Choroid plexus epithelial cell (primary cell): ENCODE measurements around the gene ARNT2.

ENCODE experiments used
- DNase-seq: peaks from one replicate; pipeline ENCODE4 v3.0.0-alpha.2; 2010; ENCODE audit warnings: low read depth
- H3K4me3 ChIP-seq: 2 replicates; pipeline ENCODE4 v1.5.1; 2011; ENCODE audit warnings: low read depth, mild to moderate bottlenecking, control low read depth, low read length, moderate library complexity
- TF ChIP-seq, protein P1 (sequence below): conservative IDR thresholded peaks from 2 replicates; pipeline ENCODE4 v1.5.1; 2011; ENCODE audit warnings: low read depth, mild to moderate bottlenecking, control low read depth, inconsistent platforms, low read length, moderate library complexity

ARNT2 gene

DNA sequence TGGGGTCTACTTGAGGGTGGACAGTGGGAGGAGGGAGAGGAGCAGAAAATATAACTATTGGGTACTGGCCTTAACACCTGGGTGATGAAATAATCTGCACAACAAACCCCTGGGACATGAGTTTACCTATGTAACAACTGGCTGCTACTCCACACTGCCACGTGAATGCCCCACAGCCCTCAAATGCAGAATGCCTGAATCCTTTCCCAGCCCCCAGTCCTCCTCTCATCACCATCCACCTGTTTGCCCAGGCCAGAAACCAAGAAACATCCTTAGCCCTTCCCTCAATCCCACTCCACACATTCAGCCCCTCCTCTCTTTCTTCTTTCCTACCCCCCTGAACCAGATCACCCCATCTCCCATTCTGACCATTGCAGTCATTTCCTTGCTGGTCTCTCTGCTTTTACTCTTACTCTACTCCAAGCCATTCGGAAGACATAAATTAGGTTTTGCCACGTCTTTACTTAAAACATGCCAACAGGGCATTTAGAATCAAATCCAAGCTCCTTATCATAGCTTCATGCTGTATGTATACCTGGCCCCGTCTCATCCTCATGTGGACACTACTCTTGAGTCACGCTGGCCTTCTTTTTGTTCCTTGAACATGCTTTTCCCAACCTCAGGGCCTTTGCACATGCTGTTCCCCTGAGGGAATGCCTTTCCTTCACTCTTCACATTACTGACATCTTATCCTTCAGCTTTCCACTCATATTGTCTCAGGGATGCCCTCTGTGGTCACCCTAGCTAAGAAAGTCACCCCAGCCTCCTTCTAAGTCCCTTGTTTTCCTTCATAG is 153.5 kb downstream of the ARNT2 start:
- no peak overlapping the region for H3K4me3 ChIP-seq
- DNase-seq = no peak
- TF ChIP-seq, protein P1, sequence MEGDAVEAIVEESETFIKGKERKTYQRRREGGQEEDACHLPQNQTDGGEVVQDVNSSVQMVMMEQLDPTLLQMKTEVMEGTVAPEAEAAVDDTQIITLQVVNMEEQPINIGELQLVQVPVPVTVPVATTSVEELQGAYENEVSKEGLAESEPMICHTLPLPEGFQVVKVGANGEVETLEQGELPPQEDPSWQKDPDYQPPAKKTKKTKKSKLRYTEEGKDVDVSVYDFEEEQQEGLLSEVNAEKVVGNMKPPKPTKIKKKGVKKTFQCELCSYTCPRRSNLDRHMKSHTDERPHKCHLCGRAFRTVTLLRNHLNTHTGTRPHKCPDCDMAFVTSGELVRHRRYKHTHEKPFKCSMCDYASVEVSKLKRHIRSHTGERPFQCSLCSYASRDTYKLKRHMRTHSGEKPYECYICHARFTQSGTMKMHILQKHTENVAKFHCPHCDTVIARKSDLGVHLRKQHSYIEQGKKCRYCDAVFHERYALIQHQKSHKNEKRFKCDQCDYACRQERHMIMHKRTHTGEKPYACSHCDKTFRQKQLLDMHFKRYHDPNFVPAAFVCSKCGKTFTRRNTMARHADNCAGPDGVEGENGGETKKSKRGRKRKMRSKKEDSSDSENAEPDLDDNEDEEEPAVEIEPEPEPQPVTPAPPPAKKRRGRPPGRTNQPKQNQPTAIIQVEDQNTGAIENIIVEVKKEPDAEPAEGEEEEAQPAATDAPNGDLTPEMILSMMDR = no peak

DNA sequence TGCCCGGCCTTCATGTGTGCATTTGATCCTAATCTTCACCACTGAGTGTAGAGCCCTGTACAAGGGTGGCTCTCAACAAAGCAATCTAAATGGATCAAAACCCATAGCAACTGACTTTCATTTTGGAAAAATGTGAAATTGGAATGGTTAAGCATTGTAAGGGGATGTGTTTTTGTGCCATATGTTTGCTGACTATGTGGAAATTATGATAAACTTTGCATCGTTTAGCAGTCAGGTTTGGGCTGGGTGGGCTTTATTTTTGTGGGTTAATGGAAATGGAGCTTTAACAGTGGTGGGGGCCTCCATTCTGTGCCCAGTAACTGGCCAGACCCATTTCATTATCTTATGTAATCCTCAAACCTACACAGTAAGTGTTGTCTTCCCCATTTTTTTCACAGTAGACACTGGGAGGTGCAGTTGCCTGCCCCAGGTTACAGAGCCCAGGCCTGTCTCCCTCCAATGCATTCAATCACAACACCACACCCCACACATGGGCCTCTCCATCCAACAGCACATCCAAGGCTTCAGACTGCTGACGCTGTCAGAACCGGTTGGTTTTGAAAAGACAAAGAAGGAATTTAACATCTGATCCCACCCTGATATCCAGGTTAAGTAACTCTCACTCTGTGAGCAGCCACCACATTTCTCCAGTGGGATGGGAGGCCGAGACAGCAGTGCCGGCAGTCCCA is 154.6 kb downstream of the ARNT2 start:
- TF ChIP-seq, protein P1 = no peak
- peak; percentile 56 for DNase-seq
- no peak overlapping the region for H3K4me3 ChIP-seq

DNA sequence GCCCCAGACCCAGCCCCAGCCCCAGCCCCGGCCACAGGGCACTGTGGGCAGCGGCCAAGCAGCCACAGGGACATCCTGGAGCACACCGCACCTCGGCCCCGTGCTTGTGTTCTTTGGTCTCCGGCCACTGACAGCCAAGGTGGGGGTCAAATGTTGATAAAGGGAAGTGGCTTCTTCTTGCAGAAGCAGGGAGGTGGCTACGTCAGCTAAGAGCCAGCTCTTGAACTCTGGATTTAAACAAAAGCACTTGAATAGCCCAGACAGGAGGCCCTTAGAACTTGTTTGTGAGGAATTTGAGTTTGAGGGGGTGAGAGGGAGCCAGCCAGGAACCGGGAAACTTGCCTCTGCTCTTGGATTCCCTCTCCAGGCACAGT is 155.1 kb downstream of the ARNT2 start:
- no peak overlapping the region for H3K4me3 ChIP-seq
- TF ChIP-seq, protein P1 = no peak
- DNase-seq = peak; percentile 68

DNA sequence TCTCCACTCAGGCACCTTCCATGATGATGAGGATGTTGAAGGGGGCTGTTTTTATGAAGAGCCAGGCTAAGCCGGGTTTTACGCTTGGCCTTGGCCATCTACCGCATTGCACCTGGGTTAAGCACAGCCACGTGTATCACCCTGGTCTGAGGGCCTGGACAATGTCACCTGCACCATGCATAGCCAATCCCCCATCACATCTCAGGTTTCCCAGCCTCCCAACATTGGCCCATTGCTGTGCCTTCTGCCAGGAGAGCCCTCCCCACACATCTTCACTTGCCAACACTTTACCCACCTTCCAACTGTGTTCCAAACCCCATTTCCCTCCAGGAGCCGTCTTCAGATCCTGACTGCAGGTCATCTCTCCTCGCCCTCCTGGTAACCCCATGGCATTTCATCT is 155.6 kb downstream of the ARNT2 start:
- TF ChIP-seq, protein P1 = no peak
- no peak for DNase-seq
- no peak overlapping the region for H3K4me3 ChIP-seq

DNA sequence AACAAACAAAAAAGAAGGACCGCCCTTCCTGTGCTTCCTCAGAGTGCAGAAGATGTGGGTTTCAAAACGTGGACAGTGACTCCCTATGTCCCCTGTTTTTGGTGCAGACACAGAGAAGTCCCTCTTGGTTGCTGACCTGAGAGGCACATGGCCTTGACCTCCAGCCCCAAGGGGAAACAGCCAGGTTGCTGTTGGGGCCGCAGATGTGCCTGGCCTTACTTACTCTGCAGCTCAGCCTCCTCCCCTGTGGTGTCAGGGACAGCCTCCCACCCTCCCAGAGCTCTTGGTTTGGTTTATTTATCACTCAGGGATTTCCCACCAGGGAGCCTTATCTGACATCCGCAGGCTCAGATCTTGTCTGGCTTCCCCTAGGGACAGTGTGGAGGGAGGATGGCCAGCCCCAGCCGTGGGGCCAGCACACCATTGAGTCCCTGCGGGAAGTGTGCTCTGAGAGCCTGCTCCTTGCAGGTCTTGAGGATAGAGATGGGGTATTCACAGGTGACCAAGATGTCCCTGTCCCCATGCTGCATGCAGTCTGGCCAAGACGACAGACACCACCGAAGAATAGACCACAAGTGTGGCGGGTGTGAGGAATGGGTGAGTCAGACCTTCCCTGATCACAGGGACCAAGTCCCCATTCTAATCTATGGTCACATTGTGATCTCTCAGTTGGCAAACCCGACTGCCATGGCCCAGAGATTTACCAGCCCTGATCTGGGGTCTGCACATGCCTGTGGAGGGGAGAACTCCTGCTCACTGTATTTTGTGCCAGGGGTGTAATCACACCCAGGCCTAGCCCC is 156.6 kb downstream of the ARNT2 start:
- TF ChIP-seq, protein P1 = no peak
- no peak overlapping the region for H3K4me3 ChIP-seq
- peak; percentile 58 for DNase-seq

DNA sequence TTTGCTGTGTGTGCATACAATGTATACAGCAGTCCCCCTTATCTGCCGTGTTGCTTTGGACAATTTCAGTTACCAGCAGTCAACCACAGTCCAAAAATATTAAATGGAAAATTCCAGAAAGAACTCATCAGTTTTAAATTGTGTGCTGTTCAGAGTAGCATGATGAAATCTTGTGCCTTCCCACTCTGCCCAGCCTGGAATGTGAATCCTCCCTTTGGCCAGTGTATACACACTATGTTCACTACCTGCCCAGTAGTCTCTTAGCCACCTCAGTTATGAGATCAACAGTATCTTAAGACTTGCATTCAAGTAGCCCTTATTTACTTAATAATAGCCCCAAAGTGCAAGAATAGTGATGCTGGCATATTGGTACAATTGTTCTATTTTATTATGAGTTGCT is 157.3 kb downstream of the ARNT2 start:
- H3K4me3 ChIP-seq = no peak overlapping the region
- TF ChIP-seq, protein P1 = no peak
- DNase-seq = peak; percentile 67
